Hypothalamus (tissue), 51 donors: ENCODE measurements around the gene CLIP2.
A peak's percentile ranks its signal among the peaks of the same experiment; 100 is the strongest.
"Not testable (repeated sequence)": the region's sequence is repeated elsewhere in the genome, so short reads cannot be mapped to it uniquely, and the experiment has no call there.

Source experiments
- DNase-seq, 51 donors: peaks; one replicate each; lab custom pipeline; 2025; lab: John Stamatoyannopoulos, UW

Gene CLIP2

GRCh38 chr7:74419232-74419631, 130.0 kb downstream of the CLIP2 start:
- DNase-seq = not testable (repeated sequence)

- DNase-seq = no peak
These were observed 130.8 kb downstream of the CLIP2 start for GRCh38 chr7:74420006-74420405.

GRCh38 chr7:74424291-74424880, 135.2 kb downstream of the CLIP2 start:
- DNase-seq = no peak

GRCh38 chr7:74428023-74428422, 138.8 kb downstream of the CLIP2 start:
- DNase-seq = no peak

- peak in 3 of 51 donors; percentile 11 to 37 (median 28) for DNase-seq
These were observed 140.0 kb downstream of the CLIP2 start for GRCh38 chr7:74429153-74429747.

GRCh38 chr7:74430409-74430808, 141.2 kb downstream of the CLIP2 start:
- not testable (repeated sequence) for DNase-seq

- DNase-seq = peak in 30 of 51 donors; percentile 5 to 69 (median 35)
These were observed 141.8 kb downstream of the CLIP2 start for GRCh38 chr7:74430961-74431466.

GRCh38 chr7:74437291-74437571, 148.0 kb downstream of the CLIP2 start:
- not testable (repeated sequence) for DNase-seq

GRCh38 chr7:74438327-74438726, 149.1 kb downstream of the CLIP2 start:
- DNase-seq = no peak

GRCh38 chr7:74439541-74439940, 150.3 kb downstream of the CLIP2 start:
- no peak for DNase-seq

- DNase-seq = not testable (repeated sequence)
These were observed 150.9 kb downstream of the CLIP2 start for GRCh38 chr7:74440143-74440542.

- no peak for DNase-seq
These were observed 152.6 kb downstream of the CLIP2 start for GRCh38 chr7:74441801-74442200.

- peak in 6 of 51 donors; percentile 7 to 25 (median 14) for DNase-seq
These were observed 154.5 kb downstream of the CLIP2 start for GRCh38 chr7:74443543-74444247.

- DNase-seq = no peak
These were observed 159.9 kb downstream of the CLIP2 start for GRCh38 chr7:74449144-74449543.

GRCh38 chr7:74449809-74450397, 160.7 kb downstream of the CLIP2 start:
- DNase-seq = peak in 18 of 51 donors; percentile 7 to 58 (median 28)

- peak in 3 of 51 donors; percentile 11 to 32 (median 27) for DNase-seq
These were observed 163.6 kb downstream of the CLIP2 start for GRCh38 chr7:74452748-74453321.

- DNase-seq = peak in 40 of 51 donors; percentile 24 to 81 (median 60)
These were observed 164.3 kb downstream of the CLIP2 start, which contains the start of gene GTF2IRD1 for GRCh38 chr7:74453322-74454011. Gene GTF2IRD1 (plus strand): TSS chr7:74453906. CDS start chr7:74508081, 54,175 bp downstream.

- DNase-seq = peak in 31 of 51 donors; percentile 18 to 79 (median 52)
These were observed 165.1 kb downstream of the CLIP2 start for GRCh38 chr7:74454021-74454924.

GRCh38 chr7:74454925-74455288, 165.7 kb downstream of the CLIP2 start:
- peak in 9 of 51 donors; percentile 28 to 65 (median 47) for DNase-seq
